Activated B cell treated with CpG ODN at 0.5 μM for 24 hours (primary cell): ENCODE data around the gene KLF2. TPM values are rescaled to one million over a fixed set of nuclear protein-coding genes. Genes with fewer than 3 reads are reported as not detected.

Experiments used
- total RNA-seq: library from RNA; stranded (reverse); gene quantifications from 2 replicates; pipeline ENCODE4 v1.2.3, GENCODE V29; 2022

The KLF2 gene
- total RNA-seq, 1 donor from 2014 or later = 87.6 TPM

Other genes with a start within 250 kb of the KLF2 start
- 238 and 257 TPM in 2 replicates for gene TPM4, start 248.3 kb upstream of the KLF2 start, total RNA-seq
- 157 and 171 TPM in 2 replicates for gene RAB8A, start 212.9 kb upstream of the KLF2 start, total RNA-seq
- 172 and 191 TPM in 2 replicates for gene HSH2D, start 181.1 kb upstream of the KLF2 start, total RNA-seq
- gene CIB3, start 151.3 kb upstream of the KLF2 start, total RNA-seq = not detected in 2 replicates
- gene FAM32A, start 139.4 kb upstream of the KLF2 start, total RNA-seq = 52.2 and 53.5 TPM in 2 replicates
- gene AP1M1, start 126.9 kb upstream of the KLF2 start, total RNA-seq = 82.6 and 87.5 TPM in 2 replicates
- gene EPS15L1, start 147.1 kb downstream of the KLF2 start, total RNA-seq = 81.0 and 86.3 TPM in 2 replicates
- not detected in 2 replicates for gene CALR3, start 171.3 kb downstream of the KLF2 start, total RNA-seq
- 5.9 and 7.1 TPM in 2 replicates for gene C19orf44, start 171.6 kb downstream of the KLF2 start, total RNA-seq
- gene CHERP, start 217.6 kb downstream of the KLF2 start, total RNA-seq = 70.9 and 89.3 TPM in 2 replicates
- gene SLC35E1, start 247.6 kb downstream of the KLF2 start, total RNA-seq = 41.6 and 51.7 TPM in 2 replicates